Vagina (tissue), 2 donors: Measurements from ENCODE around the gene EMP1. TPM values are rescaled to one million over a fixed set of nuclear protein-coding genes. Genes with fewer than 3 reads are reported as not detected.

Experiments used
- DNase-seq, 2 donors: peaks; one replicate each; pipeline ENCODE4 v3.0.0-alpha.2; 2017; ENCODE audit errors: extremely low spot score in 2 of 2
- H3K27ac ChIP-seq: fragments of 200-600 bp; sonication (generic); one replicate; pipeline ENCODE4 v1.5.1; 2019
- H3K27me3 ChIP-seq: fragments of 200-600 bp; sonication (generic); one replicate; pipeline ENCODE4 v1.5.1; 2019
- H3K36me3 ChIP-seq, 2 donors: fragments of 200-600 bp; sonication (generic); one replicate each; pipeline ENCODE4 v1.5.1; 2017 to 2019
- H3K4me1 ChIP-seq: fragments of 200-600 bp; sonication (generic); one replicate; pipeline ENCODE4 v1.5.1; 2019
- H3K4me3 ChIP-seq, 2 donors: fragments of 200-600 bp; sonication (generic); 1 replicate in 1 of 2; 2 replicates in 1 of 2; pipeline ENCODE4 v1.5.1; 2016 to 2019
- H3K9me3 ChIP-seq: fragments of 200-600 bp; sonication (generic); one replicate; pipeline ENCODE4 v1.5.1; 2019
- POLR2A ChIP-seq, 2 donors: fragments of 450-650 bp; IDR thresholded peaks; one replicate each; pipeline ENCODE4 v1.6.1; 2017; ENCODE audit warnings: antibody characterized with exemption in 2 of 2, mild to moderate bottlenecking in 2 of 2, moderate library complexity in 2 of 2
- POLR2AphosphoS5 ChIP-seq, 2 donors: sonication (generic); formaldehyde crosslinking; IDR thresholded peaks; one replicate each; pipeline ENCODE4 v1.9.0; 2017; ENCODE audit warnings: antibody characterized with exemption in 2 of 2, mild to moderate bottlenecking in 2 of 2, low read depth in 1 of 2; ENCODE audit not compliant: insufficient read depth in 1 of 2
- intact Hi-C: fragments of 100-400 bp; cut with DNase I; formaldehyde crosslinking; loops from one replicate; pipeline ENCODE4 v1.15.1; 2023
- total RNA-seq: library from RNA; depleted of rRNA; stranded (reverse); fragments of >200 nt; gene quantifications from one replicate; pipeline ENCODE4 v1.2.3, GENCODE V29; 2016
- TF ChIP-seq, protein P1 (sequence below), 3 experiments: fragments of 450-650 bp in 2 of 3; fragments of 200-600 bp in 1 of 3; sonication (generic) in 1 of 3; IDR thresholded peaks; one replicate each; pipeline ENCODE4 v1.5.1; 2017 to 2019; ENCODE audit warnings: antibody characterized with exemption in 3 of 3, mild to moderate bottlenecking in 2 of 3, moderate library complexity in 2 of 3

The EMP1 gene
- total RNA-seq, 1 donor from 2014 or later, result 675 TPM

DNA sequence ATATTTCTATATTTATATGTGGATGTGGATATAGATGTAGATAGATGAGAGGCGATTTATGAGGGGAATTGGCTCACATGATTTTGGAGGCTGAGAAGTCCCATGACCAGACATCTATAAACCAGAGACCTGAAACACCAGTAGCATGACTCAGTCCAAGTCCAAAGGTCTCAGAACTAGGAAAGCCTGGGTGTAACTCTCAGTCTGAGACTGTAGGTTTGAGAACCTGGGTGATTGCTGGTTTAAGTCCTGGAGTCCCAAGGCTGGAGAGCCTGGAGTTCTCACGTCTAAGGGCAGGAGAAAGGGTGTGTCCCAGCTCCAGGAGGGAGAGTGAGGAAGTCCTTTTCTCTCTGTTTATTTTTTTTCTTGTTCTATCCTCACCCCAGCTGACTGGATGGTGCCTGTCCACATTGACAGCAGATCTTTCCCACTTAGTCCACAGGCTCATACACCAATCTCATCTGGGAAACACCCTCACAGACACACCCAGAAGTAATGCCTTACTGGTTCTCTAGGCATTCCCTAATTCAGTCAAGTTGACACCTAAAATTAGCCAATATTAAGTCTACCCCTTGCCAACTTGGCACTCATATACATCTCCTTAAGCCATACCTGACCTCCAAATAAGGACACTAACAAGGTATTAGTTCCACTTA, 45.4 kb downstream of the EMP1 start:
- no peaks in the 10 kb centered on the region for H3K36me3 ChIP-seq
- DNase-seq, result no peak
- H3K9me3 ChIP-seq, result no peaks in the 10 kb centered on the region
- H3K4me3 ChIP-seq, result no peak overlapping the region
- TF ChIP-seq, protein P1, sequence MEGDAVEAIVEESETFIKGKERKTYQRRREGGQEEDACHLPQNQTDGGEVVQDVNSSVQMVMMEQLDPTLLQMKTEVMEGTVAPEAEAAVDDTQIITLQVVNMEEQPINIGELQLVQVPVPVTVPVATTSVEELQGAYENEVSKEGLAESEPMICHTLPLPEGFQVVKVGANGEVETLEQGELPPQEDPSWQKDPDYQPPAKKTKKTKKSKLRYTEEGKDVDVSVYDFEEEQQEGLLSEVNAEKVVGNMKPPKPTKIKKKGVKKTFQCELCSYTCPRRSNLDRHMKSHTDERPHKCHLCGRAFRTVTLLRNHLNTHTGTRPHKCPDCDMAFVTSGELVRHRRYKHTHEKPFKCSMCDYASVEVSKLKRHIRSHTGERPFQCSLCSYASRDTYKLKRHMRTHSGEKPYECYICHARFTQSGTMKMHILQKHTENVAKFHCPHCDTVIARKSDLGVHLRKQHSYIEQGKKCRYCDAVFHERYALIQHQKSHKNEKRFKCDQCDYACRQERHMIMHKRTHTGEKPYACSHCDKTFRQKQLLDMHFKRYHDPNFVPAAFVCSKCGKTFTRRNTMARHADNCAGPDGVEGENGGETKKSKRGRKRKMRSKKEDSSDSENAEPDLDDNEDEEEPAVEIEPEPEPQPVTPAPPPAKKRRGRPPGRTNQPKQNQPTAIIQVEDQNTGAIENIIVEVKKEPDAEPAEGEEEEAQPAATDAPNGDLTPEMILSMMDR (IDR thresholded peaks at IDR 0.05), result no peak
- TF ChIP-seq POLR2A (IDR thresholded peaks at IDR 0.05) (no peak), POLR2AphosphoS5 (IDR thresholded peaks at IDR 0.05; ENCODE audit: insufficient read depth in 1 of 2, low read depth in 1 of 2) (no peak)
- intact Hi-C loops, result no loop called here
- H3K27me3 ChIP-seq, result no peaks in the 10 kb centered on the region
- no peaks in the 10 kb centered on the region for H3K4me1 ChIP-seq
- no peak overlapping the region for H3K27ac ChIP-seq

DNA sequence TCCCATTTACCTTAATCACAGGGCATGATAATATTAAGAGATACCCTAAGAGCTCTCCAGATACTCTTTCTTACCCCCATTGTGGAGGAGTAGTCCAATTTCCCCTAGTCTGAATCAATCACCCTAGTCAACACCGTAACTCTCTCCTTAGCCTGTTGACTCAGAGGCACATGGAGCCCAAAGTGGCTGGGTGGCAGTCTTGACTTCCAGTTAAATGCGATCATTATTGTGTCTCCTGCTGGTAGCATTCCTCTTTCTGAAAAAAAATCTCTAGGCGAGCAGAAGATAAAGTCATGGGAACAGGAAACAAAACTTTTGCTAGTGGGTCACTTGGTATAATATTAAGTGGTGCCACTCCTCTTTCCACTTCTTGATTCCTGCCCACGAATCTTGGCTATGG, 46.4 kb downstream of the EMP1 start:
- no peaks in the 10 kb centered on the region for H3K27me3 ChIP-seq
- no peaks in the 10 kb centered on the region for H3K4me1 ChIP-seq
- intact Hi-C loops, result no loop called here
- DNase-seq, result no peak
- no peak overlapping the region for H3K27ac ChIP-seq
- no peaks in the 10 kb centered on the region for H3K9me3 ChIP-seq
- H3K36me3 ChIP-seq, result no peaks in the 10 kb centered on the region
- H3K4me3 ChIP-seq, result no peak overlapping the region
- no peak for TF ChIP-seq POLR2AphosphoS5 (IDR thresholded peaks at IDR 0.05; ENCODE audit: insufficient read depth in 1 of 2, low read depth in 1 of 2)
- TF ChIP-seq POLR2A (IDR thresholded peaks at IDR 0.05), result no peak
- TF ChIP-seq, protein P1 (IDR thresholded peaks at IDR 0.05), result no peak

DNA sequence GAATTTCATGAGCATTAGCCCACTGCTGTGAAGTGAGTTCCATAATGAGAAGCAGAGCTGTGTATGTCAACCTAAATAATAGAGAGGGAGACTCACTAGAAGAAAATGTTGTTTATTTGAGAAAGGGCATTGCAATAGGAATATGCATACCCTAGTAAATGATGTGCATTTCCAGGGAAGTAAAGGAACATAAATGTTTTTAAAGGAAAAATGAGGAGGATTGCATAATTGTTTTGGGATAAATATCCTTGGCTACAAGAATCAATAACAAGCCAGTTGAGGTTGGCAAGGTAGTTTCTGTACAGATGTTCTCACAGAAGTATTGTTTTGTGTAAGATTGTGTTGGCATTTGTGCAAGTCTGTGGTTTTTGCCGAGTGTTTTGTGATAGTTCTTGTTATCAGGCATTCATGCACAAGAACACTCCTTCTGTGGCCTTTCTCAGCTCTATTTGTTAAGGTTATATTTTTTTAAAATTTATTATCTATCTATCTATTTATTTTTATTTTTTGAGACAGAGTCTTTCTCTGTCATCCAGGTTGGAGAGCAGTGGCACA, 47.1 kb downstream of the EMP1 start:
- DNase-seq, result no peak
- TF ChIP-seq POLR2AphosphoS5 (IDR thresholded peaks at IDR 0.05; ENCODE audit: insufficient read depth in 1 of 2, low read depth in 1 of 2) (no peak), POLR2A (IDR thresholded peaks at IDR 0.05) (no peak)
- TF ChIP-seq, protein P1 (IDR thresholded peaks at IDR 0.05), result no peak
- intact Hi-C loops, result no loop called here
- Histone ChIP-seq H3K9me3 (no peaks in the 10 kb centered on the region), H3K4me3 (no peak overlapping the region), H3K27me3 (no peaks in the 10 kb centered on the region), H3K36me3 (no peaks in the 10 kb centered on the region), H3K4me1 (no peaks in the 10 kb centered on the region), H3K27ac (no peak overlapping the region)

DNA sequence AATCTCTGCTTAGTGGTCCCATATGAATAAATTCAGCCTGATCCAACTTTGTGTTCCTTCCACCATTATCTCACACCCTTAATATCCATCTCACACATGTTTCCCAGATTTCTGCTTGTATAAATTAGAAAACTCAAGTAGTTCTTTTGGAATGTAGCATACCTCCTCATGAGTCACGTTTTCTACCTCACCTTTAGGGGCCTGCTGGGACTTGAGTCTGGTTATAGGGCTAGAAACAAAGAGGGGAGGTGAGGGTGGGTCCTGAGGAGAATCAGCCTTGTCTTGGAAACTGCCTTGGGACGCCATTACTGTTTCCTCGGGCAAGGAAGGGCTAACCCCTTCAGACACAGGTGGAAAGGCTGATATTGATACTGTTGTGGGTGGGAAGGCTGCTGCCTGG, 51.1 kb downstream of the EMP1 start:
- Histone ChIP-seq H3K4me3 (no peak overlapping the region), H3K27me3 (no peaks in the 10 kb centered on the region), H3K36me3 (no peaks in the 10 kb centered on the region), H3K27ac (no peak overlapping the region), H3K9me3 (no peaks in the 10 kb centered on the region), H3K4me1 (no peaks in the 10 kb centered on the region)
- no peak for DNase-seq
- intact Hi-C loops, result no loop called here
- TF ChIP-seq POLR2A (IDR thresholded peaks at IDR 0.05), result no peak
- TF ChIP-seq POLR2AphosphoS5 (IDR thresholded peaks at IDR 0.05; ENCODE audit: insufficient read depth in 1 of 2, low read depth in 1 of 2), result no peak
- TF ChIP-seq, protein P1 (IDR thresholded peaks at IDR 0.05), result no peak

DNA sequence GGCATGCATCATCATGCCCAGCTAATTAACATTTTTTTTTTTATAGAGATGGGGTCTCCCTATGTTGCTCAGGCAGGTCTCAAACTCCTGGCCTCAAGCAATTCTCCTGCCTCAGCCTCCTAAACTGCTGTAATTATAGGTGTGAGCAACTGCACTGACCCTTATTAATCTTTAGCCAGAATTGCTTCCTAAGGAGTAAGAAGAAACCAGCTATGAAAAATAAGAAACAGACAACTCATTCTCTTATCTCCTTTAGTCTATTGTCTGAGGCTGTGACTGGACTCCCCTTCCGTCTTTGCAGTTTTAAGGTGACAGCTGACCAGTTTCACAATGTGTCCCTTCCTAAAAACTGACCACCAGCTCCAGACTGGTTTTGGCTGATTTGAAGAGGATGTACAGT, 52.4 kb downstream of the EMP1 start:
- H3K36me3 ChIP-seq, result no peaks in the 10 kb centered on the region
- TF ChIP-seq POLR2A (IDR thresholded peaks at IDR 0.05) (no peak), POLR2AphosphoS5 (IDR thresholded peaks at IDR 0.05; ENCODE audit: insufficient read depth in 1 of 2, low read depth in 1 of 2) (no peak)
- TF ChIP-seq, protein P1 (IDR thresholded peaks at IDR 0.05), result no peak
- no peak for DNase-seq
- H3K4me3 ChIP-seq, result no peak overlapping the region
- H3K27me3 ChIP-seq, result no peaks in the 10 kb centered on the region
- no peak overlapping the region for H3K27ac ChIP-seq
- H3K4me1 ChIP-seq, result no peaks in the 10 kb centered on the region
- intact Hi-C loops, result no loop called here
- H3K9me3 ChIP-seq, result no peaks in the 10 kb centered on the region
